ENCODE data around the gene TREML4.

DNA sequence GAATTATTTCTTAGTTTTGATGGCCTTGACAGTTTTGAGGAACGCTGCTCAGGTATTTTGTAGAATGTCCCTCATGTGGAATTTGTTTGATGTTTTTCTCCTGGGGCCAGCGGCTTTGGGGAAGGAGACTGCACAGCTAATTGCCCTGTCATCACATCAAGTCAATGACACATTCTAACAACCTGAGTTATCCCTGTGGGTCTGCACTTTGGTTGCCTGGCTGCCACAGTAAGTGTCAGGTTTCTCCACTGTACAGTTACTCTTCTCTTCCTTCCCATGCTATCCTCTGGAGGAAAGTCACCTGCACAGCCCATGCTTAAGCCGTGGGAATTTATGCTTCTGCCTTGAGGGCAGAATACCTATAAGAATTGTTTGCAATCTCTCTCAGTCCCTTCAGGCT, 1.4 kb upstream of the TREML4 start:
- TF ChIP-seq, protein P1, sequence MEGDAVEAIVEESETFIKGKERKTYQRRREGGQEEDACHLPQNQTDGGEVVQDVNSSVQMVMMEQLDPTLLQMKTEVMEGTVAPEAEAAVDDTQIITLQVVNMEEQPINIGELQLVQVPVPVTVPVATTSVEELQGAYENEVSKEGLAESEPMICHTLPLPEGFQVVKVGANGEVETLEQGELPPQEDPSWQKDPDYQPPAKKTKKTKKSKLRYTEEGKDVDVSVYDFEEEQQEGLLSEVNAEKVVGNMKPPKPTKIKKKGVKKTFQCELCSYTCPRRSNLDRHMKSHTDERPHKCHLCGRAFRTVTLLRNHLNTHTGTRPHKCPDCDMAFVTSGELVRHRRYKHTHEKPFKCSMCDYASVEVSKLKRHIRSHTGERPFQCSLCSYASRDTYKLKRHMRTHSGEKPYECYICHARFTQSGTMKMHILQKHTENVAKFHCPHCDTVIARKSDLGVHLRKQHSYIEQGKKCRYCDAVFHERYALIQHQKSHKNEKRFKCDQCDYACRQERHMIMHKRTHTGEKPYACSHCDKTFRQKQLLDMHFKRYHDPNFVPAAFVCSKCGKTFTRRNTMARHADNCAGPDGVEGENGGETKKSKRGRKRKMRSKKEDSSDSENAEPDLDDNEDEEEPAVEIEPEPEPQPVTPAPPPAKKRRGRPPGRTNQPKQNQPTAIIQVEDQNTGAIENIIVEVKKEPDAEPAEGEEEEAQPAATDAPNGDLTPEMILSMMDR (conservative IDR thresholded peaks at IDR 0.05; ENCODE audit: low read depth, low read length) = no peak
- TF ChIP-seq POLR2A (IDR thresholded peaks at IDR 0.05; ENCODE audit: low read depth, low read length) (no peak), MAFK (IDR thresholded peaks at IDR 0.05; ENCODE audit: low read depth, low read length) (no peak), MAZ (IDR thresholded peaks at IDR 0.05; ENCODE audit: borderline replicate concordance, low read depth, low read length) (no peak), SMC3 (IDR thresholded peaks at IDR 0.05; ENCODE audit: low read depth, low read length) (no peak), NFE2L2 (IDR thresholded peaks at IDR 0.05; ENCODE audit: low read depth, low read length) (no peak), RFX5 (IDR thresholded peaks at IDR 0.05; ENCODE audit: low read depth, low read length) (no peak), RAD21 (IDR thresholded peaks at IDR 0.05; ENCODE audit: low read length) (no peak), RCOR1 (IDR thresholded peaks at IDR 0.05; ENCODE audit: insufficient replicate concordance, low read length) (no peak), CEBPB (IDR thresholded peaks at IDR 0.05; ENCODE audit: low read depth, low read length) (no peak), BHLHE40 (IDR thresholded peaks at IDR 0.05; ENCODE audit: low read depth, low read length) (no peak), CHD1 (IDR thresholded peaks at IDR 0.05; ENCODE audit: low read depth, low read length) (no peak)
- TF ChIP-seq, protein P2, sequence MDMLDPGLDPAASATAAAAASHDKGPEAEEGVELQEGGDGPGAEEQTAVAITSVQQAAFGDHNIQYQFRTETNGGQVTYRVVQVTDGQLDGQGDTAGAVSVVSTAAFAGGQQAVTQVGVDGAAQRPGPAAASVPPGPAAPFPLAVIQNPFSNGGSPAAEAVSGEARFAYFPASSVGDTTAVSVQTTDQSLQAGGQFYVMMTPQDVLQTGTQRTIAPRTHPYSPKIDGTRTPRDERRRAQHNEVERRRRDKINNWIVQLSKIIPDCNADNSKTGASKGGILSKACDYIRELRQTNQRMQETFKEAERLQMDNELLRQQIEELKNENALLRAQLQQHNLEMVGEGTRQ (IDR thresholded peaks at IDR 0.05; ENCODE audit: low read depth, low read length) = no peak
- TF ChIP-seq, protein P3, sequence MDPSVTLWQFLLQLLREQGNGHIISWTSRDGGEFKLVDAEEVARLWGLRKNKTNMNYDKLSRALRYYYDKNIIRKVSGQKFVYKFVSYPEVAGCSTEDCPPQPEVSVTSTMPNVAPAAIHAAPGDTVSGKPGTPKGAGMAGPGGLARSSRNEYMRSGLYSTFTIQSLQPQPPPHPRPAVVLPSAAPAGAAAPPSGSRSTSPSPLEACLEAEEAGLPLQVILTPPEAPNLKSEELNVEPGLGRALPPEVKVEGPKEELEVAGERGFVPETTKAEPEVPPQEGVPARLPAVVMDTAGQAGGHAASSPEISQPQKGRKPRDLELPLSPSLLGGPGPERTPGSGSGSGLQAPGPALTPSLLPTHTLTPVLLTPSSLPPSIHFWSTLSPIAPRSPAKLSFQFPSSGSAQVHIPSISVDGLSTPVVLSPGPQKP (IDR thresholded peaks at IDR 0.05; ENCODE audit: borderline replicate concordance, low read depth, low read length) = no peak
